Measurements from ENCODE around the gene ATP2B2. TPM values are rescaled to one million over a fixed set of nuclear protein-coding genes. Genes with fewer than 3 reads are reported as not detected.
"Not testable (repeated sequence)": the region's sequence is repeated elsewhere in the genome, so short reads cannot be mapped to it uniquely, and the experiment has no call there.

Gene ATP2B2
- total RNA-seq, 4 donors from 2014 or later = 0.31 to 2.9 (median 1.8) TPM

- Histone ChIP-seq H3K4me3 (no peak overlapping the region), H3K36me3 (no peaks in the 10 kb centered on the region), H3K9me3 (peaks cover 0 to 5% (median 0%) of the 10 kb centered on the region in 3 donors), H3K4me1 (peaks cover 12 to 18% of the 10 kb centered on the region in 2 donors), H3K27ac (no peak overlapping the region), H3K27me3 (no peaks in the 10 kb centered on the region)
- intact Hi-C loops (cut with DNase I; ENCODE audit: low total_unique reads) = no loop called here
- in situ Hi-C loops (cut with MboI; ENCODE audit: low sequenced_read_pairs in 4 of 4) = no loop called here
- ATAC-seq (no peak), DNase-seq (no peak)
- TF ChIP-seq CTCF (IDR thresholded peaks at IDR 0.05 in 4 of 5, conservative IDR thresholded peaks at IDR 0.05 in 1 of 5) = no peak
- TF ChIP-seq POLR2A (IDR thresholded peaks at IDR 0.05) = no peak
These were observed 40.8 kb upstream of the ATP2B2 start for GRCh38 chr3:10546181-10546624.

GRCh38 chr3:10542518-10542917 is 37.1 kb upstream of the ATP2B2 start:
- ATAC-seq = no peak
- no peak for DNase-seq
- H3K27ac ChIP-seq = no peak overlapping the region
- H3K4me3 ChIP-seq = no peak overlapping the region
- intact Hi-C loops (cut with DNase I; ENCODE audit: low total_unique reads) (no loop called here), in situ Hi-C loops (cut with MboI; ENCODE audit: low sequenced_read_pairs in 4 of 4) (no loop called here)
- H3K27me3 ChIP-seq = no peaks in the 10 kb centered on the region
- no peaks in the 10 kb centered on the region for H3K4me1 ChIP-seq
- peaks cover 0 to 5% (median 0%) of the 10 kb centered on the region in 3 donors for H3K9me3 ChIP-seq
- TF ChIP-seq POLR2A (IDR thresholded peaks at IDR 0.05) = no peak
- no peak for TF ChIP-seq CTCF (IDR thresholded peaks at IDR 0.05 in 4 of 5, conservative IDR thresholded peaks at IDR 0.05 in 1 of 5)
- H3K36me3 ChIP-seq = no peaks in the 10 kb centered on the region

- in situ Hi-C loops (cut with MboI; ENCODE audit: low sequenced_read_pairs in 4 of 4); H3K27ac ChIP-seq; H3K27me3 ChIP-seq; intact Hi-C loops (cut with DNase I; ENCODE audit: low total_unique reads); ATAC-seq; H3K4me3 ChIP-seq; H3K4me1 ChIP-seq; DNase-seq; H3K9me3 ChIP-seq; H3K36me3 ChIP-seq: not testable (repeated sequence)
These were observed 35.0 kb upstream of the ATP2B2 start for GRCh38 chr3:10540347-10540746.

GRCh38 chr3:10534066-10534465 is 28.7 kb upstream of the ATP2B2 start:
- H3K9me3 ChIP-seq = no peaks in the 10 kb centered on the region
- TF ChIP-seq CTCF (IDR thresholded peaks at IDR 0.05 in 4 of 5, conservative IDR thresholded peaks at IDR 0.05 in 1 of 5) (no peak), POLR2A (IDR thresholded peaks at IDR 0.05) (no peak)
- ATAC-seq = no peak
- no peak overlapping the region for H3K4me3 ChIP-seq
- H3K36me3 ChIP-seq = no peaks in the 10 kb centered on the region
- no peaks in the 10 kb centered on the region for H3K27me3 ChIP-seq
- no peaks in the 10 kb centered on the region for H3K4me1 ChIP-seq
- intact Hi-C loops (cut with DNase I; ENCODE audit: low total_unique reads) (no loop called here), in situ Hi-C loops (cut with MboI; ENCODE audit: low sequenced_read_pairs in 4 of 4) (no loop called here)
- DNase-seq = no peak
- no peak overlapping the region for H3K27ac ChIP-seq

GRCh38 chr3:10533737-10534023 is 28.3 kb upstream of the ATP2B2 start:
- Histone ChIP-seq H3K4me3 (no peak overlapping the region), H3K27ac (no peak overlapping the region), H3K27me3 (no peaks in the 10 kb centered on the region), H3K36me3 (no peaks in the 10 kb centered on the region), H3K9me3 (no peaks in the 10 kb centered on the region), H3K4me1 (no peaks in the 10 kb centered on the region)
- ATAC-seq (no peak), DNase-seq (no peak)
- TF ChIP-seq CTCF (IDR thresholded peaks at IDR 0.05 in 4 of 5, conservative IDR thresholded peaks at IDR 0.05 in 1 of 5) = no peak
- TF ChIP-seq POLR2A (IDR thresholded peaks at IDR 0.05) = no peak
- in situ Hi-C loops (cut with MboI; ENCODE audit: low sequenced_read_pairs in 4 of 4) = no loop called here
- intact Hi-C loops (cut with DNase I; ENCODE audit: low total_unique reads) = no loop called here
